ENCODE measurements around the gene PSMB9.

GRCh38 chr6:32854376-32855178, 585 bp downstream of the PSMB9 start:
- TF ChIP-seq EP300 (IDR thresholded peaks at IDR 0.05) (no peak), POLR2A (IDR thresholded peaks at IDR 0.05) (peak in 1 of 2 donors; percentile 11)
